WERI-Rb-1 (cell line): Measurements from ENCODE around the gene MFAP2.

Experiments
- DNase-seq: peaks from one replicate; pipeline ENCODE4 v3.0.0-alpha.2; 2020
- H3K27ac ChIP-seq: fragments of 250-450 bp; sonication (Bioruptor Pico); 2 replicates; pipeline ENCODE4 v1.5.1; 2020; ENCODE audit warnings: mild to moderate bottlenecking, moderate library complexity
- H3K27me3 ChIP-seq: fragments of 250-450 bp; sonication (Bioruptor Pico); 2 replicates; pipeline ENCODE4 v1.5.1; 2021; ENCODE audit warnings: mild to moderate bottlenecking, low read depth, moderate library complexity; ENCODE audit not compliant: insufficient read depth, severe bottlenecking
- H3K36me3 ChIP-seq: fragments of 250-450 bp; sonication (Bioruptor Pico); 2 replicates; pipeline ENCODE4 v1.5.1; 2020; ENCODE audit warnings: mild to moderate bottlenecking, moderate library complexity
- H3K4me3 ChIP-seq: 2 replicates; pipeline ENCODE4 v1.5.1; 2011; ENCODE audit warnings: low read depth, mild to moderate bottlenecking, control low read depth, low read length
- H3K9me3 ChIP-seq: fragments of 250-450 bp; sonication (Bioruptor Pico); 2 replicates; pipeline ENCODE4 v1.5.1; 2021; ENCODE audit warnings: mild to moderate bottlenecking, moderate library complexity; ENCODE audit not compliant: severe bottlenecking
- TF ChIP-seq, protein P1 (sequence below): IDR thresholded peaks from 2 replicates; pipeline ENCODE4 v1.5.1; 2011; ENCODE audit warnings: low read depth, mild to moderate bottlenecking, control low read depth, inconsistent platforms, low read length

The MFAP2 gene

DNA sequence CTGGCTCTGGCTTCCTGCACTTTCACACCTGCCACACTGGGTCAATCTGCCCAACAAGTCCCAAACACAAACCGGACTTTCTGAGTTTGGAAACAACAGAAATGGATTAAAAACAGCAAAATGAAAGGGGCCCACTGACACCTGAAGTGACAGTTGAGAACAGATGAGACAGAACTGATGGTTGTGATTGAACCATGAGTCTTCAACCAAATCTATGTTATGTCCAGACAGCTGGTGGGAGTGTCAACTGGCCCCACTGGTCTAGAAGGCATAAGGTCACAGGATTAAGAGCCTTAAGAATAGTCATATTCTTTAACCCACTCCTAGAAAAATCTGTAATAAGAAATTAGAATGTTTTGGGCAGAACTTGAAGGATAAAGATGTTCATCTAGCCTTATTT lies 44.3 kb upstream of the MFAP2 start:
- no peak for DNase-seq
- H3K27ac ChIP-seq: no peak overlapping the region
- no peak overlapping the region for H3K4me3 ChIP-seq
- TF ChIP-seq, protein P1, sequence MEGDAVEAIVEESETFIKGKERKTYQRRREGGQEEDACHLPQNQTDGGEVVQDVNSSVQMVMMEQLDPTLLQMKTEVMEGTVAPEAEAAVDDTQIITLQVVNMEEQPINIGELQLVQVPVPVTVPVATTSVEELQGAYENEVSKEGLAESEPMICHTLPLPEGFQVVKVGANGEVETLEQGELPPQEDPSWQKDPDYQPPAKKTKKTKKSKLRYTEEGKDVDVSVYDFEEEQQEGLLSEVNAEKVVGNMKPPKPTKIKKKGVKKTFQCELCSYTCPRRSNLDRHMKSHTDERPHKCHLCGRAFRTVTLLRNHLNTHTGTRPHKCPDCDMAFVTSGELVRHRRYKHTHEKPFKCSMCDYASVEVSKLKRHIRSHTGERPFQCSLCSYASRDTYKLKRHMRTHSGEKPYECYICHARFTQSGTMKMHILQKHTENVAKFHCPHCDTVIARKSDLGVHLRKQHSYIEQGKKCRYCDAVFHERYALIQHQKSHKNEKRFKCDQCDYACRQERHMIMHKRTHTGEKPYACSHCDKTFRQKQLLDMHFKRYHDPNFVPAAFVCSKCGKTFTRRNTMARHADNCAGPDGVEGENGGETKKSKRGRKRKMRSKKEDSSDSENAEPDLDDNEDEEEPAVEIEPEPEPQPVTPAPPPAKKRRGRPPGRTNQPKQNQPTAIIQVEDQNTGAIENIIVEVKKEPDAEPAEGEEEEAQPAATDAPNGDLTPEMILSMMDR: no peak
- H3K27me3 ChIP-seq: no peaks in the 10 kb centered on the region
- peaks cover 77% of the 10 kb centered on the region for H3K36me3 ChIP-seq
- H3K9me3 ChIP-seq: no peaks in the 10 kb centered on the region

DNA sequence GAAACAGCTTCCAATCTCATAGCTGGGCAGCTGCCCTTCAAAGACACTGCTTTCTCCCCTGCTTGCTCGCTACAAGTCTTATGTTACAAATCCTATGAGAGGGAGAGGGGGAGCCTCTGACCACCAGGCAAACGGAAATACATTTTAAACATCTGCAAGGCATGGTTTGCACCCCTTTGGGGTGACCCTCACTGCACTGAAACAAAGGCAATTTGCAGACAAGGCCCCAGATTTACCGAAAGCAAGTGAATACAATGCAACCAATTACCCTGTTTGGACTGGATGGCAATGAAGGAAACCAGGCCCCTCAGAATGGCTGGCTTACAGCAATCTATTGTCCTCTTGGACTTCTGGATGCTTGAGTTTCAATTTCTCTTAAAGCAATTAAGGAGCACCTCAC lies 43.2 kb upstream of the MFAP2 start:
- no peak overlapping the region for H3K27ac ChIP-seq
- no peaks in the 10 kb centered on the region for H3K9me3 ChIP-seq
- H3K36me3 ChIP-seq: peaks cover 82% of the 10 kb centered on the region
- TF ChIP-seq, protein P1: 0 out of 2 replicates have a peak, but pooled peaks have one; percentile 20
- no peak overlapping the region for H3K4me3 ChIP-seq
- no peaks in the 10 kb centered on the region for H3K27me3 ChIP-seq
- no peak for DNase-seq

DNA sequence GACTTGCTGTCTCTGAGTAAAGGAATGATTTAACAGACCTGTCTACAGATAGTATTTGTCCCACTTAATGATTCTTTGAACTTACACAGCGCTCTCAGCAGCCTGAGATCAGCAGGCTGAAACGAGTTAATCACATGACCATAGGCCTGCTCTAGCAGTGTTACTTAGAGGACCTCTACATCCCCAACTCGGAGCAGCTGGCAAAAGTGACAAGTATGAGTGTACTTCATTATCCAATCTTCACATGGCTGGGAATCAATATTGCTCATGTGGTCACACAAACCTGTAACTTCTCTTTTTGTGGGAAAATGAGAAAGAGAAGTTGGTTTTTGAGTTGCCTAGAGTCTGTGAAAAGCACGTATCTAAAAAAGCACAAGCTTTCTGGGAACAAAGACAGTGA lies 42.7 kb upstream of the MFAP2 start:
- H3K27me3 ChIP-seq: no peaks in the 10 kb centered on the region
- no peaks in the 10 kb centered on the region for H3K9me3 ChIP-seq
- no peak overlapping the region for H3K27ac ChIP-seq
- peaks cover 81% of the 10 kb centered on the region for H3K36me3 ChIP-seq
- no peak for DNase-seq
- no peak overlapping the region for H3K4me3 ChIP-seq
- TF ChIP-seq, protein P1: no peak

DNA sequence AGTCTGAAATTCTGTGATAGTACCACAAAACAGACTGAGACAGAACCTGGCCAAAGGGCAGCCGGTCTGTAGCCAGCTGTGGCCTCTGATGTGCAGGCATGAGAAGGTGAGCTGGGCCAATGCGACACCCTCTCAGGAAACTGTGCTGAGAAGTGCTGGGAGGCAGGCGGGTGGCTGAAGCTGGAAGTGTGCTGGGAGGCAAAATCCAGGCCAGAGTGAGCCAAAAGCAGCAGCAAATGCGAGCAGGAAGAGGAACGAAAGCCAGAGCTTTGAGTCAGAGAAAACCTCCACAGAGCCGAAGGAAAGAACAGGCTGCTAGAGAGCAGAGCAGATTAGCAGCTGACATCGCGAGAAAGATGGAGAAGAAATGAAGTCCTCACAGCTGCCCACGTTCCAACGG lies 41.5 kb upstream of the MFAP2 start:
- no peak for DNase-seq
- Histone ChIP-seq H3K27me3 (no peaks in the 10 kb centered on the region), H3K36me3 (peaks cover 73% of the 10 kb centered on the region), H3K9me3 (no peaks in the 10 kb centered on the region), H3K27ac (no peak overlapping the region), H3K4me3 (no peak overlapping the region)
- TF ChIP-seq, protein P1: no peak

DNA sequence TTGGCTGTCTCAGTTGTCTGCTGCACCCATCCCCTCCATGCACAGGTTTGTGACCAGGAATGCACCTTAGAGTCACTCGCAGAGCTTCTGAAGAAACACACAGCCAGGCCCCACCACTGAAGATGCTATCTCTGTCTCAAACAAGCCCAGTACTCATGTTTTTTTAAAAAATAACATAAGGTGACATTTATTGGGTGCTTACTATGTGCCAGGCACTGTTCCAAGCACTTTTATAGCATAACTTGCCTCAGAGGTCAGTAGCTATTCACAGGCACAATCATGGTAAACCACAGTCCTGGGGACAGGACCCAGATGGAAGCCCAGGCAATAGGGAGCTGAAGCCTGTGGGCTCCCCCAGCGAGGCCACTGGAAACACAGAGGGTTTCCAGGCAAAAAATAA lies 40.1 kb upstream of the MFAP2 start:
- Histone ChIP-seq H3K27me3 (no peaks in the 10 kb centered on the region), H3K4me3 (no peak overlapping the region), H3K9me3 (no peaks in the 10 kb centered on the region), H3K36me3 (peaks cover 63% of the 10 kb centered on the region), H3K27ac (no peak overlapping the region)
- DNase-seq: no peak
- TF ChIP-seq, protein P1: no peak

DNA sequence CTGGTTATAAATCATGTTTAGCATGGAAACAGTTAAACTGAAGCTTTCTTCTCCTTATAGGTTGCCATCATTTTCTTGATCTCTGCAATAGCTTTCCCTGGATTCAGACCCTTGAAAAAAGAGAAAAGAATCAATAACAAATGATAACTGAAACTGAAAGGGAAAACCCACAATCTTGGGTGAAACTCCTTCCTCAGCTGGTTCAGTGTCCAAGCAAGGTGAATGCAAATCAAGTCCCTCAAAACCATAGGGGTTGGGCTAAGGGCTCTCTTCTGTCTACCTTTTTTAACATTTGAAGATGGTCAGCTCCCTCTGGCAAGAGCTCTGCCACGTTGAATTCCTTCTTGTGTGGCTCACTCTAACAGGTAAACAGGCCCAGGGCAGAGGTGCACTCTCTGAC lies 38.4 kb upstream of the MFAP2 start:
- H3K9me3 ChIP-seq: no peaks in the 10 kb centered on the region
- H3K4me3 ChIP-seq: no peak overlapping the region
- no peak for DNase-seq
- no peaks in the 10 kb centered on the region for H3K27me3 ChIP-seq
- TF ChIP-seq, protein P1: no peak
- H3K36me3 ChIP-seq: peaks cover 55% of the 10 kb centered on the region
- no peak overlapping the region for H3K27ac ChIP-seq
